ENCODE results near the gene CCDC81. TPM values are rescaled to one million over a fixed set of nuclear protein-coding genes. Genes with fewer than 3 reads are reported as not detected.

Gene CCDC81
- total and polyA plus RNA-seq, 9 of the 15 experiments (the other 6 are each of a cell fraction or from before 2014, with no cell fraction given) = 0.16 to 1.0 (median 0.41) TPM

- no peak for TF ChIP-seq BCLAF1 (IDR thresholded peaks at IDR 0.05; ENCODE audit: borderline replicate concordance in 1 of 2, control insufficient read depth in 1 of 2, low read depth in 2 of 2, low read length in 1 of 2)
- TF ChIP-seq EHMT2 (IDR thresholded peaks at IDR 0.05) = no peak
- TF ChIP-seq ZNF184 (CRISPR knock-in tag; IDR thresholded peaks at IDR 0.05) = no peak
- no peak for TF ChIP-seq MITF (IDR thresholded peaks at IDR 0.05)
- TF ChIP-seq NFYB (IDR thresholded peaks at IDR 0.05; ENCODE audit: extremely low read depth, insufficient read length) = no peak
- TF ChIP-seq ZEB2 (IDR thresholded peaks at IDR 0.05) = no peak
Observed at GRCh38 chr11:86418106-86418505, 43.4 kb downstream of the CCDC81 start (continued).

- H3K4me2 ChIP-seq (ENCODE audit: insufficient read depth, low read length) = no peak overlapping the region
- no peaks in the 10 kb centered on the region for H3K36me3 ChIP-seq (ENCODE audit: control insufficient read depth, insufficient read depth, low read length)
- H3K9ac ChIP-seq (ENCODE audit: insufficient read depth in 1 of 2, low read depth in 2 of 2, low read length in 2 of 2) = no peak overlapping the region
- H4K20me1 ChIP-seq (replicated peaks; ENCODE audit: control insufficient read depth, insufficient read depth, low read length) = no peaks in the 10 kb centered on the region
- peaks cover 0 to 6% of the 10 kb centered on the region in 2 experiments; a peak in 3 of 5 replicates for H3K4me1 ChIP-seq (replicated peaks in 1 of 2; ENCODE audit: control insufficient read depth in 2 of 2, insufficient read depth in 2 of 2, low read length in 2 of 2)
- TF ChIP-seq MBD2 (IDR thresholded peaks at IDR 0.05; ENCODE audit: borderline replicate concordance, low read depth) (no peak), GATAD2B (IDR thresholded peaks at IDR 0.05; ENCODE audit: borderline replicate concordance) (no peak), HIVEP1 (CRISPR knock-in tag; IDR thresholded peaks at IDR 0.05) (no peak), ZNF511 (CRISPR knock-in tag; IDR thresholded peaks at IDR 0.05) (no peak), BHLHE40 (IDR thresholded peaks at IDR 0.05; ENCODE audit: low read length) (no peak), ZNF232 (CRISPR knock-in tag; IDR thresholded peaks at IDR 0.05) (no peak), HINFP (tag; conservative IDR thresholded peaks at IDR 0.05; ENCODE audit: low read depth) (no peak)
- CTCF ChIA-PET (ENCODE audit: low intra/inter-chr PET ratio) = interaction anchor here (0.7 to 1.2 kb wide), 2 partner anchors 564 to 823 kb away, joined by 4 read pairs; no protein-coding TSS in a partner anchor
- FAIRE-seq (no peak), ATAC-seq (no peak), DNase-seq (ENCODE audit: extremely low read depth in 1 of 4, low spot score in 3 of 4) (no peak)
- no peak overlapping the region for H3K27ac ChIP-seq (ENCODE audit: extremely low read depth, low read depth, low read length)
- 36% methylated on average over 3 of the region's 3 CpGs for WGBS (ENCODE audit: insufficient coverage, low coverage, missing lambda C conversion rate)
- no peaks in the 10 kb centered on the region for H3K79me2 ChIP-seq (ENCODE audit: control insufficient read depth, insufficient read depth, low read length)
- peaks cover 0 to 8% of the 10 kb centered on the region in 2 experiments; a peak in 1 of 5 replicates for H3K27me3 ChIP-seq (ENCODE audit: control insufficient read depth in 2 of 2, insufficient read depth in 2 of 2, low read length in 2 of 2)
- in situ Hi-C loops (cut with MboI) (no loop called here), intact Hi-C loops (cut with micrococcal nuclease) (loop anchor here (2.0 to 5.0 kb wide), 4 partner anchors 58 to 821 kb away; no protein-coding TSS in a partner anchor)
- POLR2A ChIA-PET = interaction anchor here (0.6 kb wide), 1 partner anchor 895 kb away, joined by 3 read pairs; no protein-coding TSS in a partner anchor
- no peak overlapping the region for H3K4me3 ChIP-seq
- no peaks in the 10 kb centered on the region for H3K9me3 ChIP-seq (replicated peaks; ENCODE audit: control insufficient read depth, insufficient read depth, low read depth, low read length)
- no peaks in the 10 kb centered on the region for H3K9me1 ChIP-seq (ENCODE audit: control insufficient read depth, insufficient read depth, low read length)
- no peak overlapping the region for H2AFZ ChIP-seq (ENCODE audit: low read depth, low read length)
- no TSS peak for BruUV-seq (replicated peaks)
Observed at GRCh38 chr11:86418513-86418912, 43.8 kb downstream of the CCDC81 start.
